D721Med (cell line): ENCODE results near the gene PCBP3.

Experiments used
- DNase-seq: peaks from one replicate; pipeline ENCODE4 v3.0.0; 2011; ENCODE audit warnings: low spot score; ENCODE audit not compliant: insufficient read length
- FAIRE-seq: peaks from 2 replicates; lab custom pipeline; 2011; peaks lifted over from hg19 to GRCh38; lab: Jason Lieb, UNC
- TF ChIP-seq, protein P1 (sequence below): IDR thresholded peaks from 2 replicates; pipeline ENCODE4 v1.5.1; 2012; ENCODE audit warnings: mild to moderate bottlenecking, control low read depth; ENCODE audit not compliant: insufficient read depth; ENCODE audit errors: missing control alignments

Gene PCBP3

DNA sequence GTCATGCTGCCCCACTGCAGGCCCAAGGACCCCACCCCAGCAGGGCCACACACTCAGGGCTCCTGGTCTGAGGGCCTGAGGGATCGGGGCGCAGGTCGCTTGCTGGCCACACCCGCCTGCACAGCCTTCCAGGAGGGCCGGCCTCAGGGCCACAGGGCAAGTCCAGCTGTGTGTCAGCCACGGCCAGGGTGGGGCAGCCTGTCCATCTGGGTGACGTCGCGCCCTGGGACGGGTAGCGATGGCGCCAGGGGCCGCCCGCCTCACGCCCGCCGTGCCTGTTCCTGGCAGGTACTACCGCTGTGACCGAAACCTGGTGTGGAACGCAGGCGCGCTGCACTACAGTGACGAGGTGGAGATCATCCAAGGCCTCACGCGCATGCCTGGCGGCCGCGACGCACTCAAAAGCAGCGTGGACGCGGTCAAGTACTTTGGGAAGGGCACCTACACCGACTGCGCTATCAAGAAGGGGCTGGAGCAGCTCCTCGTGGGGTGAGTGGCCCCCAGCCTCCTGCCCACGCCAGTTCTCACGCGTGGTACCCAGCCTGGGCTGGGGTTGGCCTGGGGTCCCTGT is 340.5 kb downstream of the PCBP3 start:
- TF ChIP-seq, protein P1, sequence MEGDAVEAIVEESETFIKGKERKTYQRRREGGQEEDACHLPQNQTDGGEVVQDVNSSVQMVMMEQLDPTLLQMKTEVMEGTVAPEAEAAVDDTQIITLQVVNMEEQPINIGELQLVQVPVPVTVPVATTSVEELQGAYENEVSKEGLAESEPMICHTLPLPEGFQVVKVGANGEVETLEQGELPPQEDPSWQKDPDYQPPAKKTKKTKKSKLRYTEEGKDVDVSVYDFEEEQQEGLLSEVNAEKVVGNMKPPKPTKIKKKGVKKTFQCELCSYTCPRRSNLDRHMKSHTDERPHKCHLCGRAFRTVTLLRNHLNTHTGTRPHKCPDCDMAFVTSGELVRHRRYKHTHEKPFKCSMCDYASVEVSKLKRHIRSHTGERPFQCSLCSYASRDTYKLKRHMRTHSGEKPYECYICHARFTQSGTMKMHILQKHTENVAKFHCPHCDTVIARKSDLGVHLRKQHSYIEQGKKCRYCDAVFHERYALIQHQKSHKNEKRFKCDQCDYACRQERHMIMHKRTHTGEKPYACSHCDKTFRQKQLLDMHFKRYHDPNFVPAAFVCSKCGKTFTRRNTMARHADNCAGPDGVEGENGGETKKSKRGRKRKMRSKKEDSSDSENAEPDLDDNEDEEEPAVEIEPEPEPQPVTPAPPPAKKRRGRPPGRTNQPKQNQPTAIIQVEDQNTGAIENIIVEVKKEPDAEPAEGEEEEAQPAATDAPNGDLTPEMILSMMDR: no peak
- no peak for DNase-seq
- FAIRE-seq: no peak

DNA sequence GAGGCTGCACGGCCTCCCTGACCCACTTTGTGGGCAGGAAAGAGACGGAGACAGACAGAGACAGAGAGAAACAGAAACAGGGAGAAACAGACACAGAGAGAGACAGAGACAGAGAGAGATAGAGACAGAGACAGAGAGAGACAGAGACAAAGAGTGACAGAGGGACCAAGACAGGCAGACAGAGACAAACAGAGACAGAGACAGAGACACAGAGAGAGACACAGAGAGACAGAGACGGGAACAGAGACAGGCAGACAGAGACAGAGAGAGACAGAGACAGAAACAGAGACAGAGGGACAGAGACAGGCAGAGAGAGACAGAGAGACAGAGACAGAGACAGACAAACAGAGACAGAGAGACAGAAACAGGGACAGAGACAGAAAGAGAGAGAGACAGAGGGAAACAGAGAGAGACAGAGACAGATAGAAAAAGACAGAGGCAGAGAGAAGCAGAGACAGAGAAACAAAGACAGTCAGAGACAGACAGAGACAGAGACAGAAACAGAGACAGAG is 341.1 kb downstream of the PCBP3 start:
- FAIRE-seq (no peak), DNase-seq (no peak)
- TF ChIP-seq, protein P1: no peak

DNA sequence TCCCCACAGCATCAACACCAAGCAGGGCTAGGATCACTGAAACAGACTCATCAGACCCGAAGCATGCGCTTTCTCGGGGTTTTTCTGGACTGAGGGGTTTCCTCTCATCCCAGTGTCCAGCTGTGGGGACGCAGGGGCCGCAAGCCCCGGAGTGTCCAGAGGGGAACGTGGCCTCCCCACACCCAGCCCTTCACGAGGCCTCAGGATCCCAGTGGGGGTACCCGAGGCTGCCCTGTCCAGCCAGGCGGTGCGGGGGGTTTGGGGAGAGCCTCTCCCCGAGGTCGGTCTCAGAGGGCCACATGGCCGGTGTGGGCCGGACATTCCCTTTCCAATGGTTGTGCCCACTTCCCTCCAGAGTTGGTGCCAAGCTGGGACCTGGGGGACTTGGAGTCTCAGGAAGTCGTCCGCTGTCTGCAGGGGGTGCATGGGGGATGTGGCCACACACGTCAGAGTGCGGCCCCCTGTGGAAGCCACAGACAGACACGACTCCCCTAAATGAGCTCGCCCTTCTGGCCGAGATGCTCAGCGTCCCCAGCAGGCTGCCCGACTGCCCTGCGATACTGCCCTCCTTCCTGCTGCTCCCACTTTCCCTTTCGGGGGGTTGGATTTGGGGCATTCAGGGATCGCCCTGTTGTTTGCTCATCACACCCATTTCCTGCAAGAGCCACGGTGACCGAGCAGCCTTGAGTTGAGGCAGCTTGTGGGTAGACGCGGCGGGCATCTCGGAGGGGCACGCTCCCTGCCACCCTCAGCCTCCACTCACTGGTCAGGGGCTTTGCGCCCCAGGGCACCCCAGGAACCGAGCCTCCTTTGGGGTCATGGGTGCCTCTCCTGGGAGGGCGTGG is 342.2 kb downstream of the PCBP3 start:
- DNase-seq (no peak), FAIRE-seq (no peak)
- TF ChIP-seq, protein P1: no peak

DNA sequence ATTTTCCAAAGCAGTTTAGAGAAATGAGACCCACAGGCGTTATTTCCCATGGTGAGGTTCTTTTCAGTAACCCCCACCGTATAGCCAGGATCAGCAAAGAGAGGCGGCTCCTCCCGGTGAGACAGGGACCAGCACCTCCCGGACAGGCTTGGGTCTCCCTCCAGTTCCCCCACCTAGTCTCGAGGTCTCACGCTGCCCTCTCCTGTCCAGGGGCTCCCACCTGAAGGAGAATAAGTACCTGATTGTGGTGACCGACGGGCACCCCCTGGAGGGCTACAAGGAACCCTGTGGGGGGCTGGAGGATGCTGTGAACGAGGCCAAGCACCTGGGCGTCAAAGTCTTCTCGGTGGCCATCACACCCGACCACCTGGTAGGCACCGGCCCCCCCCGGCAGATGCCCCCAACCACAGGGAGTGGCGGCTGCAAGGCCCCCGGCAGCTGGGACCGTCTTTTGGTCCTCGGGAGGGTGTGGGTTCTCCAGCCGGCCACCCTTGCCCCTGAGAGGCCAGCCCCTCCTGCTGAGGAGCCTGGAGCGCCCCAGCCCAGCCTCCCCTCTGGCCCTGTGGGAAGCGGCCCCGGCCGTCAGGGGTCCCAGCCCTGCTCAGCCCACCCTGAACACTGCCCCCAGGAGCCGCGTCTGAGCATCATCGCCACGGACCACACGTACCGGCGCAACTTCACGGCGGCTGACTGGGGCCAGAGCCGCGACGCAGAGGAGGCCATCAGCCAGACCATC is 343.0 kb downstream of the PCBP3 start:
- TF ChIP-seq, protein P1: no peak
- DNase-seq: no peak
- FAIRE-seq: no peak

DNA sequence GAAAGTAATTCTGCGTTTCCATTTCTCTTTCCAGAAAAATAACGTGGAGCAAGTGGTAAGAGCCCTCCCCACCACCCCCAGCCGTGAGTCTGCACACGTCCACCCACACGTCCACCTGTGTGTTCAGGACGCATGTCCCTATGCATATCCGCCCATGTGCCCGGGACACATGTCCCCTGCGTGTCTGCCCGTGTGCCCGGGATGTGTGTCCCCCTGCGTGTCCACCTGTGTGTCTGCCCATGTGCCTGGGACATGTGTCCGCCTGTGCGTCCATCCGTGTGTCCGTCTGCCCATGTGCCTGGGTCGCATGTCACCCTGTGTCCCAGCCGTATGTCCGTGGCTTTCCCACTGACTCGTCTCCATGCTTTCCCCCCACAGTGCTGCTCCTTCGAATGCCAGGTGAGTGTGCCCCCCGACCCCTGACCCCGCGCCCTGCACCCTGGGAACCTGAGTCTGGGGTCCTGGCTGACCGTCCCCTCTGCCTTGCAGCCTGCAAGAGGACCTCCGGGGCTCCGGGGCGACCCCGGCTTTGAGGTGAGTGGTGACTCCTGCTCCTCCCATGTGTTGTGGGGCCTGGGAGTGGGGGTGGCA is 343.7 kb downstream of the PCBP3 start:
- TF ChIP-seq, protein P1: no peak
- DNase-seq: no peak
- FAIRE-seq: no peak

DNA sequence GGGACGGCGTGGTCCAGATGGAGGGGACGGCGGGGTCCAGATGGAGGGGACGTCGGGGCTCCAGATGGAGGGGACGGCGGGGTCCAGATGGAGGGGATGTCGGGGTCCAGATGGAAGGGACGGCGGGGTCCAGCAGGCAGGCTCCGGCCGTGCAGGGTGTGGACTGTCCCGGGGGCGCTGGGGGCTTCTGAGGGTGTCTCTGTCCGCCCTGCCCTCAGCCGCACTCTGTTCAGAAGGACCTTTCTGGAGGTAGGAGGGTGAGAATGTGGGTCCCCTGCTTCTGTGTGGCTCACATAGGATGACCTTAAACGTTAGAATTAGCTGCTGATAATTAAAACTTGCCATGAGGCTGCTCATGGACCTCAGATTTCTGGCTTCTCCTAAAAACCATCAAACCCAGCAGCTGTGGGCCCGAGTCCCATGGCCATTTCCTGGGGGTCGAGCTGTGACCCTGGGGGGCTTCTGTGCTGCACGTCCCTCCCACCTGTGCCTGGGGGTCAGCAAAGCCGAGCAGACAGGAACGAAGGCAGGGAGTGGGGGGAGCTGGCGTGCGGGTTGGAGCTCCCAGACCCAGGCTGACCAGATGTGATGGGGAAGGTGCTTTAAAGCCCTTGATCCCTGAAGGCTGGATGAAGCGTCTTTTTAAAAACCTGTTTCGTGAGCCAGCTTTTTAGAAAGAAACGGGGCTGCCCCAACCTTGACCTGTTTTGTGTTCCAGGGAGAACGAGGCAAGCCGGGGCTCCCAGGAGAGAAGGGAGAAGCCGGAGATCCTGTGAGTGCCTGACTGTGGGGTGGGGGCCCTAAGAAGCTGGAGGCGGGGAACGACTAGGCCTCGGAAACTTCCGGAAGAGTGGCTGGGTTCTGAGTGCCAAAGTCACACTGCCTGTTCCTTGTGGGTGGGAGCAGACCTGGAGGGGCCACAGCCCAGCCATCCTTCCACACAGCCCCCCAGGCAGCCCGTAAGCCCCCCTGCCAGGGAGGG is 345.1 kb downstream of the PCBP3 start:
- FAIRE-seq (no peak), DNase-seq (no peak)
- TF ChIP-seq, protein P1: no peak
